GM21423 (cell line): ENCODE data around the gene DNAJA1.
A peak's percentile ranks its signal among the peaks of the same experiment; 100 is the strongest.

Experiments
- ATAC-seq: cut with Tn5 transposase; IDR thresholded peaks from one replicate; pipeline ENCODE4 v1.9.1; 2021; ENCODE audit warnings: mild to moderate bottlenecking, moderate library complexity; ENCODE audit not compliant: unreplicated experiment

The DNAJA1 gene

GRCh38 chr9:33025572-33026342 is 684 bp downstream of the DNAJA1 start:
- ATAC-seq: peak; percentile 48

- ATAC-seq: no peak
Measured at GRCh38 chr9:33029231-33029786, 4.2 kb downstream of the DNAJA1 start.

- ATAC-seq: no peak
Measured at GRCh38 chr9:33030285-33030684, 5.2 kb downstream of the DNAJA1 start.

- ATAC-seq: no peak
Measured at GRCh38 chr9:33032292-33032691, 7.2 kb downstream of the DNAJA1 start.

GRCh38 chr9:33032865-33033264 is 7.8 kb downstream of the DNAJA1 start:
- ATAC-seq: no peak

GRCh38 chr9:33040792-33041431 is 15.8 kb downstream of the DNAJA1 start:
- ATAC-seq: no peak

- no peak for ATAC-seq
Measured at GRCh38 chr9:33041432-33042188, 16.5 kb downstream of the DNAJA1 start.

- no peak for ATAC-seq
Measured at GRCh38 chr9:33042473-33042872, 17.4 kb downstream of the DNAJA1 start.

- no peak for ATAC-seq
Measured at GRCh38 chr9:33043671-33044070, 18.6 kb downstream of the DNAJA1 start.

- ATAC-seq: peak; percentile 84
Measured at GRCh38 chr9:33044162-33044673, 19.1 kb downstream of the DNAJA1 start.

- ATAC-seq: no peak
Measured at GRCh38 chr9:33044677-33045282, 19.7 kb downstream of the DNAJA1 start.

GRCh38 chr9:33046061-33046460 is 21.0 kb downstream of the DNAJA1 start:
- no peak for ATAC-seq

- no peak for ATAC-seq
Measured at GRCh38 chr9:33048054-33048465, 23.0 kb downstream of the DNAJA1 start.

- ATAC-seq: peak; percentile 80
Measured at GRCh38 chr9:33049680-33050361, 24.7 kb downstream of the DNAJA1 start.

GRCh38 chr9:33051144-33051543 is 26.1 kb downstream of the DNAJA1 start:
- no peak for ATAC-seq

GRCh38 chr9:33065157-33066076 is 40.3 kb downstream of the DNAJA1 start:
- peak; percentile 77 for ATAC-seq

- no peak for ATAC-seq
Measured at GRCh38 chr9:33068991-33069390, 43.9 kb downstream of the DNAJA1 start.

GRCh38 chr9:33076046-33077004 is 51.3 kb downstream of the DNAJA1 start, which contains the start of gene SMU1:
SMU1 (minus strand) TSS chr9:33076674; CDS start chr9:33076608, 66 bp downstream.
- peak; percentile 99 for ATAC-seq
